ENCODE measurements around the gene BCAS3. TPM values are rescaled to one million over a fixed set of nuclear protein-coding genes. Genes with fewer than 3 reads are reported as not detected.

The BCAS3 gene
- total and polyA plus RNA-seq, 4 donors = 5.8 to 24.6 (median 10.1) TPM

DNA sequence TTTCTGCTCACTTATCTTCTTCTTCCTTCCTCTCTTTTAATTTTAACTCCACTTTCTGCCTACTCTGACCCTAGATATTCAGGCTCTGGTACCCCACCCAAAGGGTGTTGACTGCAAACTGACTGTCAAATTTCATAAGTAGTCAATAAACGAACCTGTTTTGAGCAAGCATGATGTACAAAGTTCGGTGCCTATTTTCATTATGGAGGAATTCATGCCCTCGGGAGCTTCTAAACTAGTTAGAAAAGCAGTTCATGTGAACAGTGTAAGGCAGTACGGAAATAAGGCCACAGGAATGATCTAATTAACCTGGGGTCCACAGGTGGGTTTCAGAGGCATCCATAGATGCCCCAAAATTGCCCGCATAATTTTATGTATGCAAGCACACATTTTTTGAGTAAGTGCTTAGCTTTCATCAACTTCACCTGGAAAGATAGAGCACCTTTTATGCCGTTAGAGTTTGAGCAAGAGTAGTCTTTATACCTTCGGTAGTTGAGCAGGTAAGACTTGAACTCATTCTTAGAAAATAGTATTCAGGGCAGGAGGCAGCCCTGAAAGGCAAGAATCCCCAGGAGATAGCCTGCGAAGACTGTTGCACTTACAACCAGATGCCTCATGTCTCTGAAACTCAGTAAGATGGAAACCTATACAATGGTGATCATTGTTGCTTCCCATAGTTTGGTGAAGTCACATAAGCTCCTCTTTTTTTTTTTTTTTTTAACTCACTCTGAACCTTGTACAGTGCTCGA is 685.4 kb downstream of the BCAS3 start:
- no peaks in the 10 kb centered on the region for H3K4me1 ChIP-seq (ENCODE audit: control insufficient read depth in 4 of 4, insufficient read depth in 4 of 4, low read length in 3 of 4)
- no peak for DNase-seq (ENCODE audit: low spot score)
- 88% methylated on average over 9 of the region's 9 CpGs for WGBS
- no peak overlapping the region for H3K9ac ChIP-seq (ENCODE audit: low read depth in 1 of 2, low read length in 2 of 2)
- H3K36me3 ChIP-seq (ENCODE audit: control insufficient read depth in 4 of 4, insufficient read depth in 3 of 4, low read depth in 1 of 4, low read length in 3 of 4) = no peaks in the 10 kb centered on the region
- no peaks in the 10 kb centered on the region for H3K9me3 ChIP-seq (ENCODE audit: control insufficient read depth in 4 of 4, low read length in 3 of 4)
- H3K4me3 ChIP-seq (ENCODE audit: low read depth in 1 of 3, low read length in 3 of 3) = no peak overlapping the region
- no peak overlapping the region for H3K27ac ChIP-seq (ENCODE audit: low read depth in 1 of 2, low read length in 2 of 2)
- no peaks in the 10 kb centered on the region for H3K27me3 ChIP-seq (ENCODE audit: control insufficient read depth in 4 of 4, insufficient read depth in 4 of 4, low read length in 3 of 4)
- TF ChIP-seq, protein P1, sequence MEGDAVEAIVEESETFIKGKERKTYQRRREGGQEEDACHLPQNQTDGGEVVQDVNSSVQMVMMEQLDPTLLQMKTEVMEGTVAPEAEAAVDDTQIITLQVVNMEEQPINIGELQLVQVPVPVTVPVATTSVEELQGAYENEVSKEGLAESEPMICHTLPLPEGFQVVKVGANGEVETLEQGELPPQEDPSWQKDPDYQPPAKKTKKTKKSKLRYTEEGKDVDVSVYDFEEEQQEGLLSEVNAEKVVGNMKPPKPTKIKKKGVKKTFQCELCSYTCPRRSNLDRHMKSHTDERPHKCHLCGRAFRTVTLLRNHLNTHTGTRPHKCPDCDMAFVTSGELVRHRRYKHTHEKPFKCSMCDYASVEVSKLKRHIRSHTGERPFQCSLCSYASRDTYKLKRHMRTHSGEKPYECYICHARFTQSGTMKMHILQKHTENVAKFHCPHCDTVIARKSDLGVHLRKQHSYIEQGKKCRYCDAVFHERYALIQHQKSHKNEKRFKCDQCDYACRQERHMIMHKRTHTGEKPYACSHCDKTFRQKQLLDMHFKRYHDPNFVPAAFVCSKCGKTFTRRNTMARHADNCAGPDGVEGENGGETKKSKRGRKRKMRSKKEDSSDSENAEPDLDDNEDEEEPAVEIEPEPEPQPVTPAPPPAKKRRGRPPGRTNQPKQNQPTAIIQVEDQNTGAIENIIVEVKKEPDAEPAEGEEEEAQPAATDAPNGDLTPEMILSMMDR (IDR thresholded peaks at IDR 0.05; ENCODE audit: low read depth, low read length, missing input control) = no peak
- TF ChIP-seq EGR1 (IDR thresholded peaks at IDR 0.05; ENCODE audit: low read depth in 2 of 2) (no peak), HNF4A (conservative IDR thresholded peaks at IDR 0.05) (no peak), SP1 (IDR thresholded peaks at IDR 0.05) (no peak), FOXA1 (IDR thresholded peaks at IDR 0.05) (no peak), HNF4G (IDR thresholded peaks at IDR 0.05) (no peak), TAF1 (conservative IDR thresholded peaks at IDR 0.05) (no peak), YY1 (IDR thresholded peaks at IDR 0.05) (no peak), RXRA (IDR thresholded peaks at IDR 0.05) (no peak), NR2F2 (IDR thresholded peaks at IDR 0.05) (no peak), RAD21 (IDR thresholded peaks at IDR 0.05) (no peak), FOXA2 (IDR thresholded peaks at IDR 0.05) (no peak), JUND (IDR thresholded peaks at IDR 0.05) (no peak), GABPA (IDR thresholded peaks at IDR 0.05 in 1 of 2, conservative IDR thresholded peaks at IDR 0.05 in 1 of 2) (no peak)
- TF ChIP-seq, protein P2, sequence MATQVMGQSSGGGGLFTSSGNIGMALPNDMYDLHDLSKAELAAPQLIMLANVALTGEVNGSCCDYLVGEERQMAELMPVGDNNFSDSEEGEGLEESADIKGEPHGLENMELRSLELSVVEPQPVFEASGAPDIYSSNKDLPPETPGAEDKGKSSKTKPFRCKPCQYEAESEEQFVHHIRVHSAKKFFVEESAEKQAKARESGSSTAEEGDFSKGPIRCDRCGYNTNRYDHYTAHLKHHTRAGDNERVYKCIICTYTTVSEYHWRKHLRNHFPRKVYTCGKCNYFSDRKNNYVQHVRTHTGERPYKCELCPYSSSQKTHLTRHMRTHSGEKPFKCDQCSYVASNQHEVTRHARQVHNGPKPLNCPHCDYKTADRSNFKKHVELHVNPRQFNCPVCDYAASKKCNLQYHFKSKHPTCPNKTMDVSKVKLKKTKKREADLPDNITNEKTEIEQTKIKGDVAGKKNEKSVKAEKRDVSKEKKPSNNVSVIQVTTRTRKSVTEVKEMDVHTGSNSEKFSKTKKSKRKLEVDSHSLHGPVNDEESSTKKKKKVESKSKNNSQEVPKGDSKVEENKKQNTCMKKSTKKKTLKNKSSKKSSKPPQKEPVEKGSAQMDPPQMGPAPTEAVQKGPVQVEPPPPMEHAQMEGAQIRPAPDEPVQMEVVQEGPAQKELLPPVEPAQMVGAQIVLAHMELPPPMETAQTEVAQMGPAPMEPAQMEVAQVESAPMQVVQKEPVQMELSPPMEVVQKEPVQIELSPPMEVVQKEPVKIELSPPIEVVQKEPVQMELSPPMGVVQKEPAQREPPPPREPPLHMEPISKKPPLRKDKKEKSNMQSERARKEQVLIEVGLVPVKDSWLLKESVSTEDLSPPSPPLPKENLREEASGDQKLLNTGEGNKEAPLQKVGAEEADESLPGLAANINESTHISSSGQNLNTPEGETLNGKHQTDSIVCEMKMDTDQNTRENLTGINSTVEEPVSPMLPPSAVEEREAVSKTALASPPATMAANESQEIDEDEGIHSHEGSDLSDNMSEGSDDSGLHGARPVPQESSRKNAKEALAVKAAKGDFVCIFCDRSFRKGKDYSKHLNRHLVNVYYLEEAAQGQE (IDR thresholded peaks at IDR 0.05) = no peak
- TF ChIP-seq, protein P3, sequence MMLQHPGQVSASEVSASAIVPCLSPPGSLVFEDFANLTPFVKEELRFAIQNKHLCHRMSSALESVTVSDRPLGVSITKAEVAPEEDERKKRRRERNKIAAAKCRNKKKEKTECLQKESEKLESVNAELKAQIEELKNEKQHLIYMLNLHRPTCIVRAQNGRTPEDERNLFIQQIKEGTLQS (IDR thresholded peaks at IDR 0.05) = no peak
- TF ChIP-seq, protein P4, sequence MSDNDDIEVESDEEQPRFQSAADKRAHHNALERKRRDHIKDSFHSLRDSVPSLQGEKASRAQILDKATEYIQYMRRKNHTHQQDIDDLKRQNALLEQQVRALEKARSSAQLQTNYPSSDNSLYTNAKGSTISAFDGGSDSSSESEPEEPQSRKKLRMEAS (IDR thresholded peaks at IDR 0.05) = no peak
- TF ChIP-seq, protein P5, sequence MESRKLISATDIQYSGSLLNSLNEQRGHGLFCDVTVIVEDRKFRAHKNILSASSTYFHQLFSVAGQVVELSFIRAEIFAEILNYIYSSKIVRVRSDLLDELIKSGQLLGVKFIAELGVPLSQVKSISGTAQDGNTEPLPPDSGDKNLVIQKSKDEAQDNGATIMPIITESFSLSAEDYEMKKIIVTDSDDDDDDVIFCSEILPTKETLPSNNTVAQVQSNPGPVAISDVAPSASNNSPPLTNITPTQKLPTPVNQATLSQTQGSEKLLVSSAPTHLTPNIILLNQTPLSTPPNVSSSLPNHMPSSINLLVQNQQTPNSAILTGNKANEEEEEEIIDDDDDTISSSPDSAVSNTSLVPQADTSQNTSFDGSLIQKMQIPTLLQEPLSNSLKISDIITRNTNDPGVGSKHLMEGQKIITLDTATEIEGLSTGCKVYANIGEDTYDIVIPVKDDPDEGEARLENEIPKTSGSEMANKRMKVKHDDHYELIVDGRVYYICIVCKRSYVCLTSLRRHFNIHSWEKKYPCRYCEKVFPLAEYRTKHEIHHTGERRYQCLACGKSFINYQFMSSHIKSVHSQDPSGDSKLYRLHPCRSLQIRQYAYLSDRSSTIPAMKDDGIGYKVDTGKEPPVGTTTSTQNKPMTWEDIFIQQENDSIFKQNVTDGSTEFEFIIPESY (IDR thresholded peaks at IDR 0.05) = no peak
